Measurements from ENCODE around the gene RSKR. TPM values are rescaled to one million over a fixed set of nuclear protein-coding genes. Genes with fewer than 3 reads are reported as not detected.
A peak's percentile ranks its signal among the peaks of the same experiment; 100 is the strongest.

RSKR gene
- total RNA-seq, 1 experiment from 2014 or later, result 17.2 TPM

GRCh38 chr17:28563475-28563874 lies 50.5 kb downstream of the RSKR start:
- CTCF ChIA-PET, result no interaction called here
- in situ Hi-C loops (cut with HindIII; ENCODE audit: low pct_unique_long_range_greater_than_20kb, low sequenced_read_pairs) (no loop called here), intact Hi-C loops (cut with micrococcal nuclease; ENCODE audit: unreplicated experiment) (no loop called here)
- Histone ChIP-seq H3K27ac (ENCODE audit: low read length) (no peak overlapping the region), H3K4me1 (ENCODE audit: control insufficient read depth, insufficient read depth, low read length) (no peaks in the 10 kb centered on the region), H3K36me3 (ENCODE audit: control insufficient read depth, insufficient read depth, low read length) (0 out of 2 replicates have a peak, but pooled peaks cover 3% of the 10 kb centered on the region), H3K27me3 (ENCODE audit: control insufficient read depth, insufficient read depth, low read length) (no peaks in the 10 kb centered on the region), H3K4me3 (ENCODE audit: low read depth in 2 of 2, low read length in 2 of 2) (no peak overlapping the region), H3K9me3 (ENCODE audit: control insufficient read depth, insufficient read depth, low read depth, low read length) (no peaks in the 10 kb centered on the region)
- TF ChIP-seq TCF7L2 (IDR thresholded peaks at IDR 0.05; ENCODE audit: low read depth, low read length) (no peak), CTCF (IDR thresholded peaks at IDR 0.05) (no peak), SIN3A (IDR thresholded peaks at IDR 0.05; ENCODE audit: borderline replicate concordance, insufficient read depth, low read depth, low read length) (no peak), POLR2AphosphoS5 (IDR thresholded peaks at IDR 0.05; ENCODE audit: low read depth, low read length) (no peak)
- TF ChIP-seq, protein P1, sequence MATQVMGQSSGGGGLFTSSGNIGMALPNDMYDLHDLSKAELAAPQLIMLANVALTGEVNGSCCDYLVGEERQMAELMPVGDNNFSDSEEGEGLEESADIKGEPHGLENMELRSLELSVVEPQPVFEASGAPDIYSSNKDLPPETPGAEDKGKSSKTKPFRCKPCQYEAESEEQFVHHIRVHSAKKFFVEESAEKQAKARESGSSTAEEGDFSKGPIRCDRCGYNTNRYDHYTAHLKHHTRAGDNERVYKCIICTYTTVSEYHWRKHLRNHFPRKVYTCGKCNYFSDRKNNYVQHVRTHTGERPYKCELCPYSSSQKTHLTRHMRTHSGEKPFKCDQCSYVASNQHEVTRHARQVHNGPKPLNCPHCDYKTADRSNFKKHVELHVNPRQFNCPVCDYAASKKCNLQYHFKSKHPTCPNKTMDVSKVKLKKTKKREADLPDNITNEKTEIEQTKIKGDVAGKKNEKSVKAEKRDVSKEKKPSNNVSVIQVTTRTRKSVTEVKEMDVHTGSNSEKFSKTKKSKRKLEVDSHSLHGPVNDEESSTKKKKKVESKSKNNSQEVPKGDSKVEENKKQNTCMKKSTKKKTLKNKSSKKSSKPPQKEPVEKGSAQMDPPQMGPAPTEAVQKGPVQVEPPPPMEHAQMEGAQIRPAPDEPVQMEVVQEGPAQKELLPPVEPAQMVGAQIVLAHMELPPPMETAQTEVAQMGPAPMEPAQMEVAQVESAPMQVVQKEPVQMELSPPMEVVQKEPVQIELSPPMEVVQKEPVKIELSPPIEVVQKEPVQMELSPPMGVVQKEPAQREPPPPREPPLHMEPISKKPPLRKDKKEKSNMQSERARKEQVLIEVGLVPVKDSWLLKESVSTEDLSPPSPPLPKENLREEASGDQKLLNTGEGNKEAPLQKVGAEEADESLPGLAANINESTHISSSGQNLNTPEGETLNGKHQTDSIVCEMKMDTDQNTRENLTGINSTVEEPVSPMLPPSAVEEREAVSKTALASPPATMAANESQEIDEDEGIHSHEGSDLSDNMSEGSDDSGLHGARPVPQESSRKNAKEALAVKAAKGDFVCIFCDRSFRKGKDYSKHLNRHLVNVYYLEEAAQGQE (IDR thresholded peaks at IDR 0.05; ENCODE audit: insufficient read depth in 1 of 2, low read depth in 2 of 2, low read length in 1 of 2), result no peak
- ATAC-seq (peak; percentile 33; the same call in 1 of the 2 replicates), DNase-seq (ENCODE audit: low read depth, low spot score) (no peak)
- no TSS peak for BruUV-seq (replicated peaks)
- POLR2A ChIA-PET, result no interaction called here

Other genes starting within 250 kb of the RSKR start
- not detected for gene SEBOX, start 249.0 kb downstream of the RSKR start, total RNA-seq (2021; ENCODE audit: unreplicated experiment)
- 2.3 TPM for gene VTN, start 243.9 kb downstream of the RSKR start, total RNA-seq (2021; ENCODE audit: unreplicated experiment)
- gene SARM1, start 242.5 kb downstream of the RSKR start, total RNA-seq (2021; ENCODE audit: unreplicated experiment), result 17.4 TPM
- gene SLC46A1, start 208.0 kb downstream of the RSKR start, total RNA-seq (2021; ENCODE audit: unreplicated experiment), result 16.9 TPM
- not detected for gene SLC13A2, start 140.5 kb downstream of the RSKR start, total RNA-seq (2021; ENCODE audit: unreplicated experiment)
- not detected for gene FOXN1, start 107.8 kb downstream of the RSKR start, total RNA-seq (2021; ENCODE audit: unreplicated experiment)
- gene UNC119, start 61.6 kb downstream of the RSKR start, total RNA-seq (2021; ENCODE audit: unreplicated experiment), result 44.7 TPM
- 78.8 TPM for gene PIGS, start 42.7 kb downstream of the RSKR start, total RNA-seq (2021; ENCODE audit: unreplicated experiment)
- gene ALDOC, start 37.3 kb downstream of the RSKR start, total RNA-seq (2021; ENCODE audit: unreplicated experiment), result 13.4 TPM
- gene SPAG5, start 15.2 kb downstream of the RSKR start, total RNA-seq (2021; ENCODE audit: unreplicated experiment), result 152 TPM
- gene BLTP2, start 31.0 kb upstream of the RSKR start, total RNA-seq (2021; ENCODE audit: unreplicated experiment), result 271 TPM
- 72.1 TPM for gene SDF2, start 47.7 kb upstream of the RSKR start, total RNA-seq (2021; ENCODE audit: unreplicated experiment)
- 108 TPM for gene SUPT6H, start 48.0 kb upstream of the RSKR start, total RNA-seq (2021; ENCODE audit: unreplicated experiment)
- gene PROCA1, start 97.7 kb upstream of the RSKR start, total RNA-seq (2021; ENCODE audit: unreplicated experiment), result 4.9 TPM
- gene RAB34, start 103.7 kb upstream of the RSKR start, total RNA-seq (2021; ENCODE audit: unreplicated experiment), result 284 TPM
- gene RPL23A, start 105.8 kb upstream of the RSKR start, total RNA-seq (2021; ENCODE audit: unreplicated experiment), result 1,475 TPM
- gene TLCD1, start 112.0 kb upstream of the RSKR start, total RNA-seq (2021; ENCODE audit: unreplicated experiment), result 55.7 TPM
- 11.9 TPM for gene NEK8, start 114.6 kb upstream of the RSKR start, total RNA-seq (2021; ENCODE audit: unreplicated experiment)
- 108 TPM for gene TRAF4, start 129.8 kb upstream of the RSKR start, total RNA-seq (2021; ENCODE audit: unreplicated experiment)
- gene FAM222B, start 228.6 kb upstream of the RSKR start, total RNA-seq (2021; ENCODE audit: unreplicated experiment), result 38.5 TPM
- 74.2 TPM for gene ERAL1, start 240.8 kb upstream of the RSKR start, total RNA-seq (2021; ENCODE audit: unreplicated experiment)